Erythroblast (primary cell): Measurements from ENCODE around the gene FAM168B.

ENCODE experiments used
- GATA1 ChIP-seq: IDR thresholded peaks from 2 replicates; pipeline ENCODE4 v1.6.1; 2011; ENCODE audit warnings: low read depth, mild to moderate bottlenecking, control low read depth, low read length, moderate library complexity
- POLR2A ChIP-seq: IDR thresholded peaks from 2 replicates; pipeline ENCODE4 v1.6.1; 2011; ENCODE audit warnings: mild to moderate bottlenecking, low read length

GRCh38 chr2:131123192-131123591 is 29.9 kb upstream of the FAM168B start:
- TF ChIP-seq POLR2A (no peak), GATA1 (no peak)
